Activated T-helper 1 cell treated with anti-CD3 and anti-CD28 coated beads, Interleukin-12 subunit alpha, Interleukin-12 subunit beta, Interleukin-2, Interleukin-4 antibody, amounts not matched to agents 30 ng/mL and 10 ng/mL and 1 ng/mL, durations not matched to agents 14 hours and 24 hours and 36 hours (primary cell): Measurements from ENCODE around the gene RXFP2. TPM values are rescaled to one million over a fixed set of nuclear protein-coding genes. Genes with fewer than 3 reads are reported as not detected.

Source experiments
- DNase-seq: peaks from one replicate; pipeline ENCODE4 v3.0.0; 2021; ENCODE audit warnings: low spot score
- H3K27ac Mint-ChIP-seq: one replicate; pipeline ENCODE4 v1.8.0; 2021; ENCODE audit warnings: mild to moderate bottlenecking, mixed read lengths
- H3K27me3 Mint-ChIP-seq: one replicate; pipeline ENCODE4 v1.8.0; 2022; ENCODE audit warnings: mild to moderate bottlenecking, moderate library complexity, mixed read lengths; ENCODE audit not compliant: insufficient read depth
- H3K36me3 Mint-ChIP-seq: one replicate; pipeline ENCODE4 v1.8.0; 2021; ENCODE audit warnings: low read depth, mixed read lengths
- H3K4me1 Mint-ChIP-seq: one replicate; pipeline ENCODE4 v1.8.0; 2021; ENCODE audit warnings: low read depth, mixed read lengths
- H3K4me3 Mint-ChIP-seq: one replicate; pipeline ENCODE4 v1.8.0; 2021; ENCODE audit warnings: mild to moderate bottlenecking, moderate library complexity, mixed read lengths
- H3K9me3 Mint-ChIP-seq: one replicate; pipeline ENCODE4 v1.8.0; 2021; ENCODE audit warnings: mixed read lengths
- intact Hi-C: fragments of 100-400 bp; cut with micrococcal nuclease; formaldehyde crosslinking; loops from one replicate; pipeline ENCODE4 v1.15.1; 2024
- total RNA-seq: library from RNA; stranded (reverse); gene quantifications from 2 replicates; pipeline ENCODE4 v1.2.3, GENCODE V29; 2022

Gene RXFP2
- total RNA-seq, 1 donor from 2014 or later, result not detected

- Mint-ChIP-seq H3K4me3 (no peak overlapping the region), H3K4me1 (no peaks in the 10 kb centered on the region), H3K9me3 (peaks cover 34% of the 10 kb centered on the region), H3K36me3 (peaks cover 3% of the 10 kb centered on the region), H3K27me3 (peaks cover 9% of the 10 kb centered on the region), H3K27ac (no peak overlapping the region)
- DNase-seq, result no peak
- intact Hi-C loops, result no loop called here
These were observed 75.2 kb downstream of the RXFP2 start for GRCh38 chr13:31814536-31814935.

DNA sequence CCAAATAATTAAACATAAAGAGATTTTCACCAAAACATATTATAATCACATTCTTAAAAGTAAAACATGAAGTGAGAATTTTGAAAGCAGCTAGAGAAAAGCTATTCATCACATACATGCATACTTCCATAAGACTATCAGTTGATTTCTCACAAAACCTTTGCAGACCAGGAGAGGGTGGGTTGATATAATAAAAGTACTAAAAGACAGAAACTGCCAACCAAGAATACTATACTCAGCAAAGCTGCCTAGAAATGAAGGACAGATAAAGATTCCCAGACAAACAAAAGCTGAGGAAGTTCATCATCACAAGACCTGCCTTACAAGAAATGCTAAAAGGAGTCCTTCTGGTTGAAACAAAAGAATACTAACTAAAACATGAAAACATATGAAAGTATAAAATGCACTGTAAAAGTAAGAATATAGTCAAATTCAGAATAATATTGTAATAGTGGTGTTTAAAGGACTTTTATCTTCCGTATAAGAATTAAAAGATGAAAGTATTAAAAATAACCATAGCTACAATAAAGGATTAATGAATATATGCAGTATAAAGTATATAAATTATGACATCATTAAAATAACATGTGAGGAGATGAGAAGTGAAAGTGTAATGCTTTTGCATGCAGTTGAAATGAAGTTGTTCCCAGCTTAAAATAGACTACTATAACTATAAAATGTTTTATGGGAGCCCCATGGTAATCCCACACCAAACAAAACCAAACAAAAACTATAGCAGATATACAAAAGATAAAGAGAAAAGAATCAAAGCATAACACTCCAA, 76.2 kb downstream of the RXFP2 start:
- intact Hi-C loops, result no loop called here
- peaks cover 9% of the 10 kb centered on the region for H3K27me3 Mint-ChIP-seq
- H3K4me1 Mint-ChIP-seq, result no peaks in the 10 kb centered on the region

DNA sequence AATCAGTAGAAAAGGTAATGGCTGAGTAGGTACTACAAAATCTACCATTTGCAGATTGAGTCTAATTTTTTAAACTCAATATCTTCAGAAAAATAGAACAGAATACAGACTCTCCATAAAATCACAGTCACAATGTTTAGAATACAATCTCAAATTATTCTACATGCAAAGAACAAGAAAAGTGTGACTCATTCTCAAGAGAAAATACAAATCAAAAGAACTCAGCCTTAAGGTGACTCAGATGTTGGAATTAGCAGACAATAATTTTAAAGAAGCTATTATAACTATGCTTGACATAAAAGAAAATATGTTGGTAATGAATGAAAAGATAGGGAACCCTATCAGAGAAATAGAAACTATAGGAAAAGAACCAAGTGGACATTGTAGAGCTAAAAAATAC, 78.9 kb downstream of the RXFP2 start:
- H3K4me3 Mint-ChIP-seq, result no peak overlapping the region
- intact Hi-C loops, result no loop called here
- DNase-seq, result no peak
- no peaks in the 10 kb centered on the region for H3K4me1 Mint-ChIP-seq
- H3K27me3 Mint-ChIP-seq, result peaks cover 7% of the 10 kb centered on the region
- no peaks in the 10 kb centered on the region for H3K36me3 Mint-ChIP-seq
- peaks cover 16% of the 10 kb centered on the region for H3K9me3 Mint-ChIP-seq
- H3K27ac Mint-ChIP-seq, result no peak overlapping the region

More for the DNA sequence above, 76.2 kb downstream of the RXFP2 start:
- DNase-seq, result no peak
- Mint-ChIP-seq H3K4me3 (no peak overlapping the region), H3K27ac (no peak overlapping the region), H3K36me3 (no peaks in the 10 kb centered on the region), H3K9me3 (peaks cover 30% of the 10 kb centered on the region)

DNA sequence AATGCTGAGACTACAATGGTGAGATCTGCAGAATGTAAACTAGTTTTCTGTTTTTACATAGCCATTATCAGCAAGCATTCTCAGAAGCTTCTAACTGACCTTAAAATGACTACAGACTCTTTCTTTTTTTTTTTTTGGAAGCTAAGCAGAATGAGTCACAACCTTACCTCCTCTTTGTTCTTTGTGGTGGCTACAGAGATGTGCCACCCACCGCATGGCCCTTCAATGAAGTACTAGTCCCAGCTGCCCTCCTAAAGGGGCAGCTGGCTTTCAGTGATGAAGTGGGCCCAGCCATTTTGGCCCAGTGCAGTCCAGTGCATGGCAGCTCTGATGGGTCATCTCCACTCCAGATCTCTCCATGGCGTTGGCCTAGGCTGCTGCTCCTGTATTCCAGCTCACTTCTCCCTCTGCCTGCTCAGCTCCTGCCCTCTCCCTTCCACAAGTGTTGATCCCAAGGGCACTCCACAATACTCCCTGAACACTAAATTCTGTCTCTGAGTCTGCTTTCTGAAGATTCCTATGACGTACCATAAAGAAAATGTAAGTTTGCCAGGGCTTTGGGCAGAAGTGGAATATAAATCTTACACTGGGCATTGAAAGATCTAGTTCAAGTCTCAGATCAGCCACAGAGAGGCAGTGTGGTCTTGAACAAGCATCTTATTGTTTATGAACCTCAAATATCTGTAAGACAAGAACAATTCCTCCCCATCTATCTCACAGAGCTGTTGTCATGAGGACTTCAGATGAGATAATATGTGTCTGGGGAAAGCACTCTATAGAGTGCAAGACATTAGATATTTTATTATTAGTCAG, 85.6 kb downstream of the RXFP2 start:
- Mint-ChIP-seq H3K4me1 (no peaks in the 10 kb centered on the region), H3K9me3 (no peaks in the 10 kb centered on the region)
- intact Hi-C loops, result no loop called here

DNA sequence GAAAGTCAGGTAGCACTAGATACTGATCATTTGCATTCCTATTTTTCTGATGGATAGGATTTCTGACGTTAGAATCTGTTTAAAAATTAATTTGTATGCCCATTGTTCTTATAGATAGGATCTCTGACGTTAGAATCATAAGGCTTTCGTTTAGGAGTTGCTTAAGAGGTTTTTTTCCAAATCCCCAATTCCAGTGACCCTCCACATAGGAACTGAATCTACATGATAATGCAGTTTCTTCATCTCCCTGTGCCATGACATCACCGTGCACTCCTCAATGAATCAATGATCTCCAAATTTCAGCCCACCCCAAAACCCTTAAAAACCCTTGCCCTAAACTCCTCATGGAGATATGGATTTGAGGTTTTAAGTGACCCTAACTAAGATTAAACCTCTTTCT, 87.2 kb downstream of the RXFP2 start:
- intact Hi-C loops, result no loop called here
- Mint-ChIP-seq H3K4me3 (no peak overlapping the region), H3K4me1 (no peaks in the 10 kb centered on the region), H3K27ac (no peak overlapping the region), H3K36me3 (no peaks in the 10 kb centered on the region), H3K27me3 (peaks cover 4% of the 10 kb centered on the region), H3K9me3 (no peaks in the 10 kb centered on the region)
- DNase-seq, result no peak

More for the DNA sequence above, 85.6 kb downstream of the RXFP2 start:
- no peak for DNase-seq
- Mint-ChIP-seq H3K4me3 (no peak overlapping the region), H3K27ac (no peak overlapping the region), H3K36me3 (no peaks in the 10 kb centered on the region), H3K27me3 (peaks cover 4% of the 10 kb centered on the region)

- H3K27ac Mint-ChIP-seq, result no peak overlapping the region
- no peak for DNase-seq
- H3K27me3 Mint-ChIP-seq, result peaks cover 4% of the 10 kb centered on the region
- H3K9me3 Mint-ChIP-seq, result no peaks in the 10 kb centered on the region
- intact Hi-C loops, result no loop called here
- H3K36me3 Mint-ChIP-seq, result no peaks in the 10 kb centered on the region
- no peak overlapping the region for H3K4me3 Mint-ChIP-seq
- no peaks in the 10 kb centered on the region for H3K4me1 Mint-ChIP-seq
These were observed 88.4 kb downstream of the RXFP2 start for GRCh38 chr13:31827707-31828106.

GRCh38 chr13:31835932-31836331, 96.6 kb downstream of the RXFP2 start:
- no peaks in the 10 kb centered on the region for H3K36me3 Mint-ChIP-seq
- no peak for DNase-seq
- no peaks in the 10 kb centered on the region for H3K9me3 Mint-ChIP-seq
- intact Hi-C loops, result no loop called here
- no peak overlapping the region for H3K27ac Mint-ChIP-seq
- H3K4me1 Mint-ChIP-seq, result no peaks in the 10 kb centered on the region
- H3K27me3 Mint-ChIP-seq, result peaks cover 6% of the 10 kb centered on the region
- no peak overlapping the region for H3K4me3 Mint-ChIP-seq

DNA sequence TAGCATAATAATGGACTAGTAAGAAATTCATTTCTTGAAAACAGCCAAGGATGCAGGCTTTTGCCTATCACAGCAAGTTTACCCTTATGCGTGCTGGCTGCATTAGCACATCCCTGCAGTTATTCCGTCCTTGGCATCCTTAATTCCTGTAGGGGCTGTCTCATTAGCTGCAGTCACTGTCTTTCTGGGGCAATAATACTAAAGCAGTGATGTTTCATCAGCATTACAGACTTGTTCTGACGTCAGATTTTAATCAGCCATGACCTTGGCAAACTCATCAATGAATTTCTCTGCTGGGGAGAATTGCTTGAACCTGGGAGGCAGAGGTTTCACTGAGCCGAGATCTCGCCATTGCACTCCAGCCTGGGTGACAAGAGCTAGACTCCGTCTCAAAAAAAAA, 103.7 kb downstream of the RXFP2 start:
- DNase-seq, result no peak
- Mint-ChIP-seq H3K27me3 (peaks cover 42% of the 10 kb centered on the region), H3K9me3 (no peaks in the 10 kb centered on the region), H3K36me3 (no peaks in the 10 kb centered on the region), H3K27ac (no peak overlapping the region), H3K4me3 (no peak overlapping the region), H3K4me1 (peaks cover 19% of the 10 kb centered on the region)
- intact Hi-C loops, result no loop called here

GRCh38 chr13:31846182-31846938, 107.0 kb downstream of the RXFP2 start:
- DNase-seq, result peak; percentile 81
- Mint-ChIP-seq H3K36me3 (no peaks in the 10 kb centered on the region), H3K9me3 (no peaks in the 10 kb centered on the region), H3K4me3 (peak overlapping the region; percentile 81), H3K27me3 (peaks cover 58% of the 10 kb centered on the region), H3K27ac (no peak overlapping the region), H3K4me1 (peaks cover 19% of the 10 kb centered on the region)
- intact Hi-C loops, result loop anchor here (5.0 kb wide), 1 partner anchor 471 kb away; the partner anchor contains the start of genes BRCA2 and ZAR1L

DNA sequence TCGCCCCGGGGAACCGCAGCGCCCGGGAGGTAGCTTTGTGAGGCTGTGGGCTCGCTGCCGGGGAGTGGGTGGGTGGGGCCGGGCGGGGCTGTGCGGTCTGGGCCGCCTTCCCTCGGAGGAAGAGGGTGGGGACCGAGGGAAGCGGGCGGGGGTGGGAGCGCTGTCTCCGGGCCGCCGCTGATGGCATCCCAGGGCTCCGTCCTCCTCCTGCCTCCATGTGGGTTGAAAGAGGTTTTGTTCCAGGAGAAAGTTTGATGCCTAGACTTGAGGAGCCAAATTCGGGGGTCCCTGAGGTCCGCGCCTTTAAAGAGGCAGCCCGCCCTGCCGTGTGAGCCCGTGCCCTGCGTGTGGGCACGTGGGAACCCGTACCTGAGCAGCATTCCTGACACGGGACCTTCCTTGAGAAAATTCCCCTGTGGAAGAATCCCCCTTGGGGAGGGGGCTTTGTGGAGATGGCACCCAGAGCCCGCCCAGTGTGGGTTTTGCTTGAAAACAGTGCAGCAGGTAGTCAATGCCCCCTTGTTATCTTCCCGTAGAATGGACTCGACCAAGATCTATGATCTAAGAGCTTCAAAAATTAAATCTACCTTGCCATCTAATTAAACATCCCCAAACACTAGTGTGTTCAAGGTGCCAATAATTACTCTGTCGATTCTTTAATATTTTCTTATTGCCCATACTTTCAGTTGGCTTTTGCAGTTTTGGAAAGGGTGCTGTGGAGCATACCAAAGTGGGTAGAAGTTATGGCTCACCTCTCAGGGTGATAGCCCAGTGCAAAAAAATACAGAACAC, 107.8 kb downstream of the RXFP2 start:
- Mint-ChIP-seq H3K4me1 (peaks cover 19% of the 10 kb centered on the region), H3K9me3 (no peaks in the 10 kb centered on the region), H3K27me3 (peaks cover 62% of the 10 kb centered on the region), H3K27ac (no peak overlapping the region), H3K4me3 (peak overlapping the region; percentile 71), H3K36me3 (no peaks in the 10 kb centered on the region)
- intact Hi-C loops, result loop anchor here (5.0 kb wide), 1 partner anchor 470 kb away; the partner anchor contains the start of genes BRCA2 and ZAR1L
- DNase-seq, result no peak

DNA sequence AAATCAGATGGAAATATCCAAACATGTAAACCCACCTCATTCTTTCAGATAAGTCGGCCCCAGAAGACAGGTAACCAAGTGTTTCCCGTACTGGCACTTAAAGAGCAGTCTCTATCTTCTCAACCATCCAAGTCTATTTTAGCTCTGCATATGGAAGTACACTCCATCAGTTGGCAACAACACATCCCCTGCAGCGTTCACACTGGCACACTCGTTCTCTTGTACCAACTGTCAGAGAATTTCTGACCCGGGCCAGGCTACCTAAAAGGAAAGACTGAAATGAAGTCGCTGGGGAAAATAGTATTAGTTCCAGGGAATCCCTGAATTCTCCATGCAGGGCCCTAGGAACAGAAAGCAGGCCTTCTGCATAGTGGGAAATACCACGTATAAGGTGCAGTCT, 109.3 kb downstream of the RXFP2 start:
- no peaks in the 10 kb centered on the region for H3K9me3 Mint-ChIP-seq
- intact Hi-C loops, result loop anchor here (5.0 kb wide), 1 partner anchor 469 kb away; the partner anchor contains the start of genes BRCA2 and ZAR1L
- H3K4me3 Mint-ChIP-seq, result no peak overlapping the region
- no peak for DNase-seq
- H3K27me3 Mint-ChIP-seq, result peaks cover 54% of the 10 kb centered on the region
- H3K4me1 Mint-ChIP-seq, result peaks cover 19% of the 10 kb centered on the region
- H3K27ac Mint-ChIP-seq, result no peak overlapping the region
- H3K36me3 Mint-ChIP-seq, result no peaks in the 10 kb centered on the region

DNA sequence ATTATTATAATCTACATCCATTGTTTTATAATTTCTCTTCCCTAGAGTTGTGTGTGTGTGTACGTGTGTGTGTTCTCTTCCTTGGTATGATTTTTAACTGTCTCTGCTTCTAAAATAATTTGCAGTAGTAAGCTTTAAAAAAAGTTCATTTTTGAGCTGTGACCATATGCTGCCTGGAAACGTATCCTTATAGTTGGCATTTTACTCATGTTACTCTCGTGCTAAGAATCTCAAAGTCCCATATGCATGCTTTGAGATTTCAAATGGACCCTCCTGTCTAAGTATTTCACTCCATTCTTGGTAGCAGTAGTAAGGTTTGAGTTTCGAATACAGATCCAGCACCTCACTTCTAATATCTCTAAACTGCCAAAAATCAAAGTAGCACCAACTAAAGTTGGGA, 109.9 kb downstream of the RXFP2 start:
- Mint-ChIP-seq H3K9me3 (no peaks in the 10 kb centered on the region), H3K4me1 (peaks cover 19% of the 10 kb centered on the region), H3K27me3 (peaks cover 50% of the 10 kb centered on the region), H3K4me3 (no peak overlapping the region), H3K27ac (no peak overlapping the region), H3K36me3 (no peaks in the 10 kb centered on the region)
- intact Hi-C loops, result loop anchor here (5.0 kb wide), 1 partner anchor 468 kb away; the partner anchor contains the start of genes BRCA2 and ZAR1L
- DNase-seq, result no peak
